Mucosa of gallbladder (tissue), 1 donor: ENCODE results near the gene ARHGEF18. TPM values are rescaled to one million over a fixed set of nuclear protein-coding genes. Genes with fewer than 3 reads are reported as not detected.
"Not testable (repeated sequence)": the region's sequence is repeated elsewhere in the genome, so short reads cannot be mapped to it uniquely, and the experiment has no call there.

ENCODE experiments used
- DNase-seq: peaks from one replicate; pipeline ENCODE4 v3.0.0-alpha.2; 2020; ENCODE audit warnings: low spot score
- total RNA-seq: library from RNA; stranded (reverse); gene quantifications from one replicate; pipeline ENCODE4 v1.2.1, GENCODE V29; 2021
- donor health status: DM: no; HTN: no; CAD: no.

ARHGEF18 gene
- total RNA-seq, 1 donor from 2014 or later: 91.3 TPM

- not testable (repeated sequence) for DNase-seq
Measured at GRCh38 chr19:7346997-7347396, 1.7 kb upstream of the ARHGEF18 start.

- DNase-seq: no peak
Measured at GRCh38 chr19:7349231-7349591, 474 bp downstream of the ARHGEF18 start.

DNA sequence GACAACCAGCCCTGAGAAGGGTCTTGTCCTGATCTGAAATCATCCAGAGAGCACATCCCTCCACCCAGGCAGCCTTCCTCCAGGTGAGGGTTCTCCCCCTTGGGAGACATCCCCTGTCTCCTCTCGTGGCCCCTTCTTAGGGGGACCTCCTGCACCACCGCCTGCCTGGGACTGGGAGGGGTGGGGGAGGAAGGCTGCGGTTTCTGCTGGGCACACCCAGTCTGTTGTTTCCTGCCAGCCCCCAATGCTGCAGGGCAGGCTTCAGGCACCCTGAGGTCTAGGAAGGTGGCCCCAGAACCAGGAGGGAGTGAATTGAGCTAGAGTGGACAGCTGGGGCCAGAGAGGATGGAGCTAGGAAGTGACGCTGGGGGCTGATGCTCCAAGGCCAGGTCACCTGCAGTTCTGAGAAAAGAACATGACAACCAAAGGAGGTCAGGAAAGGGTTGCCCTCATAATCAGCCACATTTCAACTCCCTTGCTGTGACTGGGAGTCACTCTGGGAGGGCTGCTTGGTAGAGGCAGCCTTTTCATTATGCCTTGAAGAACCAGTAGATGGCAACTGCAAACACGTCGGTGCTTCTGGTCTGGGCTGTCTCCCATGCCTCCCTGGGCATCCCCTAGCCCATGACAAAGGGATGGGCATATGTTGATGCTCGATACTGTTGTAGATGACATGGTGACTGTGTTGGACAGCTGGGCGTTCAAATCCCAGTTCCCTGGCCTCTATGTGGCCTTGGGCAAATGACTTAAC lies 1.4 kb downstream of the ARHGEF18 start:
- DNase-seq: no peak

DNA sequence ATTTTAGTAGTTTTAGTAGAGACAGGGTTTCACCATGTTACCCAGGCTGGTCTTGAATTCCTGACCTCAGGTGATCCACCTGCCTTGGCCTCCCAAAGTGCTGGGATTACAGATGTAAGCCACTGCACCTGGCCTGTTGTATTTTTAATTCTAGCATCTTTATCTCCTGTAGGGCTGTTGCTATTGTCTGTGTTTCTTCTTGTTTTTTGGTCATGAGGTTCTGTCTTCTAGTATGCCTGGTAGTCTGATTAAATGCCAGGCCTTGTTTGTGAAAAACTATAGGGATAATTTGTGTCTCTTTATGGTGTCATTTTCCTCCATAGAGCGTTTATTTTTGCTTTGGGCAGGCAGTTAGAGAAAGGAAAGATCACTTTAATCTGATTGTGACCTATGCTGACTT lies 3.1 kb downstream of the ARHGEF18 start:
- DNase-seq: no peak

GRCh38 chr19:7355151-7355820 lies 6.5 kb downstream of the ARHGEF18 start:
- DNase-seq: no peak

- no peak for DNase-seq
Measured at GRCh38 chr19:7355871-7356270, 7.1 kb downstream of the ARHGEF18 start.

- DNase-seq: no peak
Measured at GRCh38 chr19:7356899-7357627, 8.3 kb downstream of the ARHGEF18 start.

DNA sequence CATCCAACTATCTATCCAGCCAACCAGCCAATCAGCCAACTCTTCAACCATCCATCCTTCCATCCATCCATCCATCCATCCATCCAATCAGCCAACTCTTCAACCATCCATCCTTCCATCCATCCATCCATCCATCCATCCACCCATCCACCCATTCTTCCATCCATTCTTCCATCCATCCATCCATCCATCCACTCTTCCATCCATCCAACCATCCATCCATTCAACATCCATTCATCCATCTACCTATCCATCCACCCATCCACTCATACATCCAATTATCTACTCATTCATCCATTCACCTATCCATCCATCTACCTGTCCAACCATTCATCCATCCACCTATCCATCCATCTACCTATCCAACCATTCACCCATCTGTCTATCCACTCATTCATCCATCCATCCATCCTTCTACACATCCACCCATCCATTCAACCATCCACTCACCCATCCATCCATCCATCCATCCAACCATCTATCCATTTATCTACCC lies 9.4 kb downstream of the ARHGEF18 start:
- no peak for DNase-seq

DNA sequence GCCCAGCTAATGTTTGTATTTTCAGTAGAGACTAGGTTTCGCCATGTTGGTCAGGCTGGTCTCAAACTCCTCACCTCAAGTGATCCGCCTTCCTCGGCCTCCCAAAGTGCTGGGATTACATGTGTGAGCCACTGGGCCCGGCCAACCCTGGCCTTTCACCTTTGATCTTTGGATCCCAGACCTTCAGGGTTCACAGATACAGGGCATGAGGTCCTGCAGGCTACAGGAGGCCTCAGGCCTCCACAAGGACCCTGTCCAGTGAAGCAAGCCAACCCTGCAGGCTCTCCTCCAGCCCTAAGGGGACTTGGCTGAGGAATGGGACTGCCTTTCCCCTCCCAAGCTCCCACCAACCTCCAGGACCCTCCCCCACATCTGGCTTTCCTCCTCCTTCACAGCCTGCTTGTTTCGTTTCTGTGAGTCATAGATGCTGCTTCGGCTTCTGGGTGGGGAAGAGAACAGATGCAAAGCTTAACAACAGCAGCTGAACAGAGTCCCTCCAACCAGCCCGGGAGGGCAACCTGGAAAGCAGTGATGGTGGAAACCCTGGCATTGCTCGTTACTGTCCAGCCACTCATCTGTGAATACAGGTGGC lies 11.8 kb downstream of the ARHGEF18 start:
- no peak for DNase-seq

GRCh38 chr19:7363225-7363624 lies 14.5 kb downstream of the ARHGEF18 start:
- DNase-seq: no peak

- no peak for DNase-seq
Measured at GRCh38 chr19:7366701-7367420, 18.1 kb downstream of the ARHGEF18 start.

GRCh38 chr19:7368456-7368855 lies 19.7 kb downstream of the ARHGEF18 start:
- peak; percentile 57 for DNase-seq

- DNase-seq: peak; percentile 67
Measured at GRCh38 chr19:7368866-7369265, 20.1 kb downstream of the ARHGEF18 start.

DNA sequence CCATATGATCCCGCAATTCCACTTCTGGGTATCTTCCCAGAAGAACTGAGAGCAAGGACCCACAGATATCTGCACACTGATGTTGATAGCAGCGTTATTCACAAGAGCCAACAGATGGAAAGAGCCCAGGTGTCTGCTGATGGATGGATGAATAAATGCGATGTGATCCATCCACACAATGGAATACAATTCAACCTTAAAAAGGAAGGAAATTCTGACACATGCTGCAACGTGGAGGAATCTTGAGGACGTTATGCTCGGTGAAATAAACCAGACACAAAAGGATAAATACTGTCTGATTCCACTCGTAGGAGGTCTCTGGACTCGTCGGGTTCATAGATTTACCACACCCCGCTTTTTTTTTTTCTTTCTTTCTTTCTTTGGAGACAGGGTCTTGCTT lies 21.8 kb downstream of the ARHGEF18 start:
- DNase-seq: no peak

- no peak for DNase-seq
Measured at GRCh38 chr19:7371001-7371400, 22.3 kb downstream of the ARHGEF18 start.

GRCh38 chr19:7372810-7373209 lies 24.1 kb downstream of the ARHGEF18 start:
- no peak for DNase-seq

DNA sequence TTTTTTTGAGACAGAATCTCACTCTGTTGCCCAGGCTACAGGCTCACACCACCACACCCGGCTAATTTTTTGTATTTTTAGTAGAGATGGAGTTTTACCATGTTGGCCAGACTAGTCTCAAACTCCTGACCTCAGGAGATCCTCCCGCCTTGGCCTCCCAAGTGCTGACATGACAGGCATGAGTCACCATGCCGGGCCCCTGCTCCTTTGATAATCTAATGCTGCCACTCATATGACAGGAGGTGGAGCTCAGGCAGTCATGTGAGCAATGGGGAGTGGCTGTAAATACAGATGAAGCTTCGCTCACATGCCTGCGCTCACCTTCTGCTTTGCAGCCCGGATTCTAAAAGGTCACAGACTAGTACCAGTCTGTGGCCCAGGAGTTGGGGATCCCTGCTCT lies 25.1 kb downstream of the ARHGEF18 start:
- no peak for DNase-seq

GRCh38 chr19:7376151-7376852 lies 27.6 kb downstream of the ARHGEF18 start:
- no peak for DNase-seq

- no peak for DNase-seq
Measured at GRCh38 chr19:7377196-7377595, 28.5 kb downstream of the ARHGEF18 start.

GRCh38 chr19:7381073-7381390 lies 32.3 kb downstream of the ARHGEF18 start:
- no peak for DNase-seq

- no peak for DNase-seq
Measured at GRCh38 chr19:7382694-7383093, 34.0 kb downstream of the ARHGEF18 start.
